Measurements from ENCODE around the gene MSANTD3.
"Not testable (repeated sequence)": the region's sequence is repeated elsewhere in the genome, so short reads cannot be mapped to it uniquely, and the experiment has no call there.

Gene MSANTD3

DNA sequence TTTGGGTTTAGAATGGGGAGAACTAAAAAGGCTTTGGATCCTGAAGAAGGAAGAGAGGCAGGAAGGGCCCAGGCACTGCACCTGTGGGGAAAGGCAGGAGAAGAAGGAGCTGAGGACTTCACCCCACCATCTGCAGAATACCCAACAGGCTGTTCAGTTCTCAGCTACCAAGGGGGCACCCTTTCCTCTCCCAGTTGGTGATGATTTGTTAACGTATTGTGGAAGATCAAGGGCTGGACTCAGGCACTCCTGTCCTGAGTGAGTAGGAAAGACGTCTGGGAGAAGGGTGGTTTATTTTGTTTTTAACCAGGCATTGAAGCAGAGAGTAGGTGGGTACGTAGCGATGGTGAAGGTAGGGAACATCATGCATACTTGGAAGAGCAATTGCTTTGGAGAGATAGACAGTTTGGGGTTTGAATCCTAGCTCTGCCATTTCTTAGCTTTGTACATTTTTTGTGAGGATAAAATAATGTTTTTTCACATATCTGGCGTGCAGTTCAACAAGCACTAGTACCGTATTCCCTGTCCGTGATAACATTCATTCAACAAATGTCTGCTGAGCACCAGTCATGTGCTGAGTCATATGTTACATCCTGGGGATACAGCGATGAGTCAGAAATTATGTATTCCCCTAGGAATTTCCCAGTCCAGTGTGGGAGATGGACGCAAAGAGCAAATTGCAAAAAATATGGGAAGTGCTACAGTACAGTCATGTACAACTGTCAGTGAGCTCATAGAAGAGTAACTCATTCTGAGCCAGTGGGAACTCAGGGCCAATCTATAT, 2.1 kb downstream of the MSANTD3 start:
- in situ Hi-C loops (cut with MboI; ENCODE audit: low sequenced_read_pairs): no loop called here

DNA sequence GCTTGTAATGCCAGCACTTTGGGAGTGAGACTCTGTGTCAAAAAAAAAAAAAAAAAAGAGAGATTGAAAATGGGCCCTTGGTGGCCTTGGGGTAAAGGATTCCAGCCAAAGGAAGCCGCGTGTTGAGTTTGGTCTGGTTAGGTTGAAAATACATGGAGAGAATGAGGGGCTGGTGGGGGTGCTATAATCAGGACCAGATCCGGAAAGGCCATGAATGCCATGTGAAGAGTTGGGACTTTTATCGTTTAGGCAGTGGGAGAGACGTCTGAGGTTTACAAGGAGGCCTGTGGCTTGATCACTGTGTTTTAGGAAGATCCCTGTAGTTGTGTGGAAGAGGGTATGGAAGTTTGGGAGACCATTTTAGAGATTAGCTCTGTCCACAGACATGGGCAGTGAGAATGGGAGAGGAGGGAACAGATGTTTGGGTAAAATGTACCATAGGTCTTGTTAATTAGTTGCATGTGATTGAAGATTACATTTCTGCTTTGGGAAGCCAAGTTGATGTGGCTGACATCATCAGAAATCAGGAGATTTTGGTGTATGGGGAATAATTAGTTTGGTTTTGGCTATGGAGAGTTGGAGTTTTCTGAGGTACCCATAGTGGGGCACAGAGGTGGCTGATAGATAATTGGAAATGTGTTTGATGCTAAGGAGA, 3.5 kb downstream of the MSANTD3 start:
- in situ Hi-C loops (cut with MboI; ENCODE audit: low sequenced_read_pairs): no loop called here

DNA sequence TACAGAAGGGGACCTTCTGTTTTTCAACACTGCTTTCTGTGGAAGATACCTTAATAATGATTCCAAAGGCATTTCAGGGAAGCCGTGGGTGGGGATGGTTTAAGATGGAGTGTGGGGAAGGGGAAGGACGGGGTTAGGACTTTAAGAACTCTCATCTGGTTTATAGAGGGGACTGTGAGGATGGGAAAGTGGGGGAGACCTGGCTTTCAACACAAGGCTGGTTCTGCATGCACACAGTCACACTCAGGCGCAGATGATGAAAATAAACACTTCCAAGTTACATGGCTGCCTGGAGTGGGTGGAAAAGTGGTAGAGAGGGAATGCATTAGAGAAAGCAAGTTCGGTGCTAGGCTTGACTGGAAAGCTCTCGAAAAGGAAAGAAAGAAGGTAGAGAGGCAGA, 4.9 kb downstream of the MSANTD3 start:
- in situ Hi-C loops (cut with MboI; ENCODE audit: low sequenced_read_pairs): no loop called here

DNA sequence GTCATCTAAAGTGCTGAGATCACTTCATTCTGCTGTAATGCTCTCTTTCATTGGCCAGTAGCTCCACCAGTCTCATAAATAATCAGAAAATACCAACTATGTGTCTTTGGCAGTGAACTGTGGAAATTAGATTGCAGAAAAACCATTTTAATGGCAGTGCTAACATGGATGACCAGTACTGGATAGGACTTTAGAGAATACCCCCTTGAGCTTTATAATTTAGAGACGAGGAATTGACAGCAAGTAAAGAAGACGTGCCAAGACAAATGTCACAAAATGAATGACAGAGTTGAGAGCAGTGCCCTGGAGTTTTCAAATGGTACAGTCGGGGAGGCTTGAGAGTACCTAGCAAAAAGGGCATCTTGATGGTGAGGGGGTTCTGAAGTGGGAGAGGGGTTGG, 5.8 kb downstream of the MSANTD3 start:
- in situ Hi-C loops (cut with MboI; ENCODE audit: low sequenced_read_pairs): no loop called here

DNA sequence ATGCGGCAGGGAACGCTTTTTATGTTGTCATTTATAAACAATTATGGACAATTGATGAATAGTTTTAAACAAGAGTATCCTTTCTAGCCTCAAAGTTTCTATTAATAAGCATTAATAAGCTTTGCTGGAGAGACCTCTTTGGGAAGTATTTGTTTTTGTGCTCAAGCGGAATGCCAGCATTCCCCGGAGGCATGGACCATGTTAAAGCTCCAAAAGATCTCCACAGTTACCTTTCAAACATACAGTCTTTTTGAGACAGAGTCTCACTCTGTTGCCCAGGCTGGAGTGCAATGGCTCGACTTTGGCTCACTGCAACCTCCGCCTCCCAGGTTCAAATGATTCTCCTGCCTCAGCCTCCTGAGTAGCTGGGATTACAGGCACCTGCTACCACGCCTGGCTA, 9.6 kb downstream of the MSANTD3 start:
- in situ Hi-C loops (cut with MboI; ENCODE audit: low sequenced_read_pairs): no loop called here

DNA sequence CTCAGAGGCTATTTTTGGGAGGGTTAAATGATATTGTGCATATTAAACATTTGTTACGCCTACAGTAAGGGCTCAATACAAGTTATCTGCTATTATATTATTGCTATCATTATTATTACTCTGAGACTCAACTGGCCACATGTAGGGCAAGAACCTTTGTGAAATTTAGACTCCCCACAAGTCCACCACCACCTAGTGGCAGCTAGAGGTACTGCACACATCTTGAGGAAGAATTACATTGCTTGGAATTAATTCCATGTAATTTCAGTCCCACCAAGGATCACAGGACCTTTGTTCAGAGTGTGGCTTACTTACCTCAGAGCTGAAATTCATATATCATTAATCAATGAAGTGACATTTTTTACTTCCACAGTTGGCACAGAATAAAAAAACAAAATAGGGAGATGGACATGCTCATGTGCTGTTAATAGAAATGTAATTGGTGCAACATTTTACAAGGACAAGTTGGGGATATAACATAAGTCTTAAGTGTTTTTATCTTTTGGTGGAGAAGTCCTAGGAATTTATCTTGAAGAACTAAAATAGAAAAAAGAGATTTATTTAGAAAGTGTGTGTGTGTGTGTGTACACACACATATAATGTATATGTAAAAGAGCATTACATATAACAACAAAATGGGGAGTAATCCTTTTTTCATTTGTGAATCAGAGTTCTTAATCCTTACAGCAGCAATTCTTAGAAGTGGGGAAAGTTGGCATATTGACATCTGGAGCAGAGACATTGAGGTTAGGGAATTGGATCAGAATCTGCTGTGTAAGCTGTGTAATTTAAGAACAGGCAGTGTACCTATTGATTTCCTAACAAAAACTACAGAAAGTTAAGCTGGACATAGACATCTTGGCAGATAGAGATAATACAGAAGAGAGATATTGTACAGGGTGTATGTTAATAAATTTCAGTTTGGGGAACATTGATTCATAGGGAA, 11.2 kb downstream of the MSANTD3 start:
- in situ Hi-C loops (cut with MboI; ENCODE audit: low sequenced_read_pairs): no loop called here

DNA sequence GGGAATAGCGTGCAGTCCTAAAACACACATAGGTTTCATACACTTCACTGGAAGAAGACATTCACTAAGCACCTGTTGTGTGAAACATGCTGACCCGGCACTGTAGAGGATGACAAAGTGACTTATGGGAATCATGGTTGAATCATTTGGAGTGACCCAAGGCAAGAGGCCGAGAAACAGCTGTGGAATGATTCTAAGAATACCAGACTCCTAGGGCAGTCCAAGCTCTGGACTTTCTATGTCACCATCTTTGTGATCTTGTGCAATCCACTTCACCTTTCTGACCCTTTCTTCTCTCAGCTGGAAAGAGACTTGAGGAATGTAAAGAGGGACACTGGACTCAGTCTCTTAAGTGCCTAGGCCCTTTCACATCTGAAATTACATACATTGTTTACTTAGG, 13.1 kb downstream of the MSANTD3 start:
- in situ Hi-C loops (cut with MboI; ENCODE audit: low sequenced_read_pairs): no loop called here

DNA sequence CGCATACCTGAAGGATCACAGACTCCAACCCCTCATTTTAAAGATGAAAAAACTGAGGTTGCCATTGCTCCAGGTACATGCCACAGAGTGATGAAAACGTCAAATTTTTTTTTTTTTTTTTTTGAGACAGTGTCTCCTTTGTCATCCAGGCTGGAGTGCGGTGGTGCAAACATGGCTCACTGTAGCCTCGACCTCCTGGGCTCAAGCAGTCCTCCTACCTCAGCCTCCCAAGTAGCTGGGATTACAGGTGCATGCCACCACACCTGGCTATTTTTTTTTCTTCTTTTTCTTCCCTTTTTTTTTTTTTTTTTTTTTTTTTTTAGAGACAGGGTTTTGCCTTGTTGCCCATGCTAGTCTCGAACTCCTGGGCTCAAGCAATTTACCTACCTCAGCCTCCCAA, 13.5 kb downstream of the MSANTD3 start:
- in situ Hi-C loops (cut with MboI; ENCODE audit: low sequenced_read_pairs): not testable (repeated sequence)

DNA sequence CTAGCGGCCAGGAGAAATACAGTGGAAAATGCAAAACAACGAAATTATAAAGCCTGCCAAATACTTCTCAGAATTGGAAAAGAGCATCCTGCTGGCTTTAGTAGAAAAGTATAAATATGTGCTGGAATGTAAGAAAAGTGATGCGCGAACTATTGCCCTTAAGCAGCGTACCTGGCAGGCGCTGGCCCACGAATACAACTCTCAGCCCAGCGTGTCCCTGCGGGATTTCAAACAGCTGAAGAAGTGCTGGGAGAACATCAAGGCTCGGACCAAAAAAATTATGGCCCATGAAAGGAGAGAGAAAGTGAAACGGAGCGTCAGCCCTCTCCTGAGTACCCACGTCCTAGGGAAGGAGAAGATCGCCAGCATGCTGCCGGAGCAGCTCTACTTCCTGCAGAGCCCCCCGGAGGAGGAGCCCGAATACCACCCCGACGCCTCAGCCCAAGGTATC, 15.0 kb downstream of the MSANTD3 start:
- in situ Hi-C loops (cut with MboI; ENCODE audit: low sequenced_read_pairs): no loop called here

DNA sequence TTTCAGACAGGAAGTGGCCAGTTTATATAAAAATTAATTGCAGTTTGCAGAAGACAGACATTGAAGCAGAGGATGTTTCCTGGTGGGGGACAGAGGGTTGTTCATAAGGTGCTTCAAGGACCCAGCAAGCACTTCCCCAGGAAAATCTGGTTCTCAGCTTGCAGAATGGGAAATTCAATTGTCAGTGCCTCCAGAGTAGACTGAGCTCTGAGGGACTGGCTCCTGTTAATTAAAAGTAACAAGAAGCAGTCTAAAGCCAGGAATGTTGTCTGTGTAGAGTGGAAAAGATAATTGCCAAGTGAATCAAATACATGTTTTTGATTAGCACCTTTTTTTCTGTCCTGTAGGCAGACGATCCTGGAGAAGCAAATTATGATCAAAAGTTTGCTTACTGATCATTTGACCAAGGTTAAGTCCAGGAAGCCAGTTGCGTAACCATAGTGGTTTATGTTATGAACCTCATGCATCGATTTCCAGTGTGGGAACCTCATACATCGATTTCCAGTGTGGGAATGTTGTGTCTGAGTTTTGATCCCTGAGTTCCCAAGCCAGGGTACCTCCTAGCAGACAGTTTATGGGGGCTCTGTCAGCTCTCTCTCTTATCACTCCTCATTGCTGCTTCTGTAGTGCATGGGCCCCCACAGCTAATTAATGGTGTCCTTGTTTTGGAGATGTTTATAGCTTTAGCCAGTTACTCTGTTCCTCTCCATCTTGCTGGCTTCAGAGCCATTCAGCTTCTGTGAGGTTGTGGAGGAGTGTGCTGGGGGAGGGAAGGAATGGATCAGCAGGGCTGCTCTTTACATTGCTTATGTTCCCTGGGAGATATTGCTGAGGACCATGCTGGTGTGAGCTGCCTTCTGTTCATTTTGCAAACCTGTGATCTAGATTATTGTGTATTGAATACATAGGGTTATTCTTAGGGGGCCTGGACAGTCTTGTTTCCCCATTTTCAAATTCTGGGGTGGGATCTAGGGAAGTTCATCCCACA, 17.1 kb downstream of the MSANTD3 start:
- in situ Hi-C loops (cut with MboI; ENCODE audit: low sequenced_read_pairs): no loop called here

DNA sequence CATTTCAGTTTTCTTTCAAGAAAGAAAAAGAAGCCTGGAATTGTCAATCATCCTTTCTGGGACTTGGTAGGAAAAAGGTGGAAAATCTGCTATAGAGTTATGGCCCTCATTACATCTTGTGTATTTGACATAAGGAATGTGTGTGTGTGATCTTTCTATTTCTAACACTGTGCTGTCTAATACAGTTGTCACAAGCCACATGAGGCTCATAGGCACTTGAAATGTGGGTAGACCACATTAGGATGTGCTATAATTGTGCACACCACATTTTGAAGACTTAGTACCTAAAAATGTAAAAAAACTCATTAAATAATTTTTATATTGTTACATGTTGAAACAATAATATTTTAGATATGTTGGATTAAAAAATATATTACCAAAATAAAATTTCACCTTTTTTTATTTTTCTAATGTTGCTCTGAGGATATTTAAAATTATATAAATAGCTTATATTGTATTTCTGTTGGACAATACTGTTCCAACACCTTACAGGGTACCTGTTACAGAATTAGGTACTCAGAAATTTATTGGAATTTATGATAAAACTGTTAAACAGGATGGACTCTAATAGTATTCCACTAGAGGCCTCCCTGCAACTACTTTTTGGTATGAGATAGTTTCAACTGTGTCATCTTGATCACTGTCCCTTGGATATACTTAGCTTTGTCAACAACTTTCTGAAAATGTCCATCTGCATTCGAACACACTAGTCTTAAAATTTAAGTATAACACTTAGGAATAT, 18.4 kb downstream of the MSANTD3 start:
- in situ Hi-C loops (cut with MboI; ENCODE audit: low sequenced_read_pairs): no loop called here

DNA sequence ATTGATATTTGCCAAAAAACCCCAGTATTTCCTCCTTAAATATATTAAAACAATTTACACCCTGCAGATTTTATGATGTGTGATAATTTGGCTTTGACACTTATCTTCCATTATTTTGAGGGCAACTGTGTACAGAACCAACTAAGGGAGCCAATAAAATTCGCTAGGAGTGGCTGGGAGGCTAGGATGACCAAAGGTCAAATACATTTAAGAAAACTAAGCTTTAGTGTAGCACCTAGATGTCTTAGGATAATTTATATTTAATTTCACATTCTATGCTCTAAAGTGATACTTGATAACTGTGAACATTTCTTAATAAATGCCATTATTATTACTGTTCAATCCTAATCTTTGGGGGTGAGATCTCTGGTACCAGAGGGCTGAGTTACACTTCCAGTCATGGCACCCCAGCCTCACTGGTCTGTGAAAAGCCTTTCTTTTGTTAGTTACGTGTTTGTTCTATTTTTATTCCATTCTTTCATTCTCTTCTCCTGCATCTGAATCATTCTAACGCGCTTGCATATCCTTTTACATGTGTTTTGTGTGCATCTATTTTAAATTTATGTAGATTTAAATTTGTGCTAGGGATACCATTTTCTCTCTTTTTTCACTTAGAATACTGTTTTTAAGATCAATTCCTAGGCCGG, 19.1 kb downstream of the MSANTD3 start:
- in situ Hi-C loops (cut with MboI; ENCODE audit: low sequenced_read_pairs): no loop called here

DNA sequence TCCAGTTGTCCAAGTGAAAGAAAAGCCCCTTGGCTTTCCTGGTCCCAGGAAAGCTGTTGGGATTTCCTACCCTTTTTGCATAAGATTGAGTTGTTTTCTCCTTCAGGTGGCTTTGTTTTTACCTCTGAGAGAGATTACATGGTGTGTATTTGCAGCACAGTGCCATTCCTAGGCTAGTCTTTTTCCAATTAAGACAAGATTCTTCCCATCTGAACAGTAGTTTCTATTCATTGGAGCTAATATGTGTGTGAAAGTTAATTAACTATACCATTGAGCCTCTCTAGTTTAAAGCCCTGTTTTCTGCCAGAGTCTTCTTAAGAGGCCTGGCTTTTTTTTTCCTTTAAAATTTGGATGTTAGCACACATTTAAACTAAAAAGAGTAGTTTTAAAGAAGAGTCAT, 20.1 kb downstream of the MSANTD3 start:
- in situ Hi-C loops (cut with MboI; ENCODE audit: low sequenced_read_pairs): no loop called here

DNA sequence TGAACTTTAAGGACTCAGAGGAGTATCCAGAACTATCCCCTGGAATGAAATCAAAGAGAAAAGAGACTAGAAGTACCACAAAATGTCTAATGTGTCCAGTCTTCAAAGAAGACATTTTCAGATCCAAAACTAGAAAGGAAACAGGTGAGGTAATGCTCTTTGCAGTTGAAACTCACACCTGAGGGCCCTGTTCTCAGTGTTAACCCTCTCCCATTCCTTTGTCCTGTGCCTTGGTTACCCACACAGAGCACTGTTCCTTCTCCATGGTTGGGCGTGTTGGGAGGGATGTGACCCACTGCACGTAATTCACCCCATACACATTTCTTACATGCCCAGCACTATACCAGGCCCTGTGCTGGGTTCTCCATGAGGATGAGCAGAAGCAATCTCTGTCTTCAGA, 21.3 kb downstream of the MSANTD3 start:
- in situ Hi-C loops (cut with MboI; ENCODE audit: low sequenced_read_pairs): no loop called here

DNA sequence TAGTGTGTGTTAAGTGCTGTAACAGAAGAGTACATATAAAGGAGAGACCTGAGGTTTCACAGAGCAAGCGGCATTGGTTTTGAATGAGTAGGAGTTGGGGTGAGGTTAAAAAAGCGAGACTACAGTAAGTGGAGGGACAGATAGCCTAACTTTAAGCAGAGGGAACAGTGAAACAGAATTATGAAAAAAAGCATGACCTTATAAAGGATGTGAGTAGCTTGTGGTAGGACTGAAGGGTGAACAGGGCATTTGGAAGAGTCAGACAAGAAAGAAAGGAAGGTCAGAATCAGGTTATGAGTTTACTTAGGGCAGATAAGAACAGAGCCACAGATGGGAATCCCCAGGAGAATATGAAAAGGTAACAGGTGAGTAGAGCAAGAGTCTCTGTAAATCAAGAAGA, 22.5 kb downstream of the MSANTD3 start:
- in situ Hi-C loops (cut with MboI; ENCODE audit: low sequenced_read_pairs): no loop called here

DNA sequence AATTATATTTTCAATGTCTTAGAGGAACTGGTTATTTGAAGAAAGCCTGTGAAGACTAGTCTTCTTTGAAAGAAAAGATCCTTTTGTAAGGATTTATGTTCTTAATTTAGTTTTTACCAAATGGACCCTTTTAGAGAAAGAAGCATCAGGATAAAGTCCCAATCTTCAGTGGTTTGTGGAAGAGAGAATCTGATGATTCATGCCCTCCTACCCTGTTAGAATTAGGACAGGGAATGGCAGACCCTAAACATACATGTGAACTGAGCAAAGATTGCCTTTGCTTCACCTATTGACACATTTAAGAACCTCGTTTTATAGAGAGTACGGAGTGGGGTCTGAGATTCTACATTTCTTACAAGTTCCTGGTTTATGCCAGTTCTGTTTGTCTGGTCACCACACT, 26.0 kb downstream of the MSANTD3 start:
- in situ Hi-C loops (cut with MboI; ENCODE audit: low sequenced_read_pairs): no loop called here

DNA sequence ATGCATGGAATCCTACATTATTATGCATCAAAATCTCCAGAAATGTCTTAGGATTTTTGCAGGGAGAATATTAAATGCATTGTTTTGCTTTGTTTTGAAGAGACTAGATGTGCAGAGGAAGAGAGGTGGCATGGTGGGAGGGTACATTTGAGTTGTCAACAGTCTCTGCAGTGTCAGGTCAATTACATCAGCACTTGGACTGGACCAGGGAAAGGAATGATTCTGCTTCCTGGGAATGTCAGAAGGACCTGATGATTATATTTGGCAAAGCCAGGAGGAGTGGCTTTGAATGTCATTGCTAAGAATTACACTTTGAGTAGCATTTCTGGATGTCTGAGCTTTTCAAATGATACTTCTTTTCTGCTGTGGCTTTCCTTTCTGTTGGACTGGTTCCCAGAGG, 28.5 kb downstream of the MSANTD3 start:
- in situ Hi-C loops (cut with MboI; ENCODE audit: low sequenced_read_pairs): no loop called here

DNA sequence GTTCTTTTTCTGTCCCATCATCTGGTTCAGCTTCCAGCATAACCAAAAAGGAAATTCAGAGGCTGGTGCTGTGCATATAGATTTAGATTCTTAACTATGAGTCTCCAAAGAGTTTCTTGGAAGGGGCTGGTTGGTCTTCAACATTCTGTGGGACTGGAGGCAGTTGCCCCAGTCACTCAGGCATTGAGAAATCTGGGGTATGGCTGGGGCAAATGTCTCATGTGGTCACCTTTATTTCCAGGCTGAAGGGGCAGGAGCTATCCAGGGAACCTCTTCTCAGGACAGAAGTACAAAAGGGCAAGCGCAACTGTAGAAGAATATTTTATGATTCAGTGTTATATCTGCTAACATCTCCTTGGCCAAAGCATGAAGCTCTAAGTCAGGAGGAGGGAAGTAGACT, 30.6 kb downstream of the MSANTD3 start:
- in situ Hi-C loops (cut with MboI; ENCODE audit: low sequenced_read_pairs): no loop called here

DNA sequence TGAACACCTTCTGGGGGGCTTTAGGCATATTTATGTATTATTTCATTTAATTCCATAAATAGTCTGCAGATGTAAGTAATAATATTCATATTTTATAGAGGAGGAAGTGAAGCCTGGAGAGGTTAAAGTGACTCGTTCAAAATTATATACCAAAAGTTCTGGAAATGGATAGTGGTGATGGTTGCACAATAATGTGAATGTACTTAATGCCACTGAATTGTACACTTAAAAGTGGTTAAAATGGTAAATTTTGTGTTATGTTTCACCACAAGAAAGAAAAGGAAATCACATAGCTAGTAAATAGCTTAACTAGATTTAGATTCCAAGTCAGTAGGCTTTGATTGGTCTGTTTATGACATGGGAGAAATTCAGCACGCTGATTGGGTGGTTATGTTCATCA, 33.0 kb downstream of the MSANTD3 start:
- in situ Hi-C loops (cut with MboI; ENCODE audit: low sequenced_read_pairs): no loop called here

All from HL-60/S4 (cell line).